Measurements from ENCODE around the gene NUMB. TPM values are rescaled to one million over a fixed set of nuclear protein-coding genes. Genes with fewer than 3 reads are reported as not detected.

The NUMB gene
- total RNA-seq, 1 experiment from 2014 or later: 46.5 TPM

GRCh38 chr14:73342670-73343069, 115.7 kb downstream of the NUMB start:
- Histone ChIP-seq H3K4ac (ENCODE audit: low read depth, low read length) (no peak overlapping the region), H2AK5ac (ENCODE audit: insufficient read length, low read length) (no peak overlapping the region), H3K9me3 (ENCODE audit: control insufficient read depth, low read depth, low read length) (no peaks in the 10 kb centered on the region), H4K5ac (ENCODE audit: insufficient read length, low read depth, low read length) (no peak overlapping the region), H3K23me2 (ENCODE audit: insufficient read length, low read depth, low read length, poor library complexity, severe bottlenecking) (no peaks in the 10 kb centered on the region), H3K18ac (ENCODE audit: insufficient read length, low read depth, low read length) (no peak overlapping the region), H3K56ac (ENCODE audit: insufficient read length, low read depth, low read length) (no peak overlapping the region), H3K23ac (ENCODE audit: insufficient read length, low read depth, low read length) (no peak overlapping the region), H3K79me1 (ENCODE audit: insufficient read depth, low read depth, low read length, poor library complexity, severe bottlenecking) (no peaks in the 10 kb centered on the region), H3K27me3 (ENCODE audit: insufficient read depth, low read length) (no peaks in the 10 kb centered on the region), H2BK12ac (ENCODE audit: insufficient read length, low read depth, low read length) (no peak overlapping the region), H3K4me2 (ENCODE audit: insufficient read depth, insufficient read length, low read length) (no peak overlapping the region), H3K27ac (ENCODE audit: insufficient read length, low read depth, low read length) (no peak overlapping the region), H2BK20ac (ENCODE audit: low read depth, low read length, poor library complexity, severe bottlenecking) (peak overlapping the region; percentile 26), H3T11ph (ENCODE audit: low read length) (no peak overlapping the region), H3K4me1 (ENCODE audit: insufficient read depth, low read length) (no peaks in the 10 kb centered on the region), H3K14ac (ENCODE audit: insufficient read depth, low read length) (no peak overlapping the region), H2BK15ac (ENCODE audit: low read depth, low read length) (no peak overlapping the region), H2AFZ (ENCODE audit: low read length) (no peak overlapping the region), H4K20me1 (ENCODE audit: control insufficient read depth, insufficient read depth, insufficient read length) (no peaks in the 10 kb centered on the region), H2BK5ac (ENCODE audit: insufficient read length, low read length) (no peak overlapping the region), H4K8ac (replicated peaks; ENCODE audit: insufficient read length, low read depth, low read length) (no peak overlapping the region), H2BK120ac (ENCODE audit: low read depth, low read length, poor library complexity, severe bottlenecking) (no peak overlapping the region), H3K9ac (ENCODE audit: extremely low read depth, insufficient read length, low read length) (no peak overlapping the region), H3K79me2 (ENCODE audit: insufficient read depth, low read length) (no peaks in the 10 kb centered on the region), H4K91ac (ENCODE audit: insufficient read length, low read depth, low read length) (no peak overlapping the region)
- H3K27me3 Mint-ChIP-seq (ENCODE audit: low read depth): no peaks in the 10 kb centered on the region
- WGBS (ENCODE audit: extremely low coverage, insufficient read length, low lambda C conversion rate): no CpG with 5 or more reads among the region's 5 CpGs
- H3K27ac Mint-ChIP-seq: no peak overlapping the region
- DNase-seq: no peak
- no peak overlapping the region for H3K4me3 Mint-ChIP-seq
- peaks cover 13 to 14% of the 10 kb centered on the region in 2 experiments for H3K4me1 Mint-ChIP-seq
- no peaks in the 10 kb centered on the region for H3K9me3 Mint-ChIP-seq
- no peaks in the 10 kb centered on the region for H3K36me3 Mint-ChIP-seq (ENCODE audit: insufficient read depth in 1 of 3, low read depth in 3 of 3)
- TF ChIP-seq CTCF (conservative IDR thresholded peaks at IDR 0.05): no peak
